HL-60 (cell line): ENCODE data around the gene CASQ2.

ENCODE experiments used
- DNase-seq, 2 experiments: peaks; one replicate each; pipeline ENCODE4 v3.0.0-alpha.2; 2010 to 2020; ENCODE audit warnings: low read depth in 1 of 2, low spot score in 1 of 2
- H3K27ac ChIP-seq: fragments of 250-450 bp; sonication (Bioruptor Pico); replicated peaks from 2 replicates; pipeline ENCODE4 v1.5.1; 2020; ENCODE audit warnings: mild to moderate bottlenecking, moderate library complexity
- H3K27me3 ChIP-seq: fragments of 250-450 bp; sonication (Bioruptor Pico); 2 replicates; pipeline ENCODE4 v1.5.1; 2021; ENCODE audit warnings: mild to moderate bottlenecking, moderate library complexity; ENCODE audit not compliant: insufficient read depth, poor library complexity, severe bottlenecking
- H3K4me3 ChIP-seq: replicated peaks from 2 replicates; pipeline ENCODE4 v1.5.1; 2011; ENCODE audit warnings: mild to moderate bottlenecking, control low read depth, low read length; ENCODE audit not compliant: insufficient read depth
- CTCF ChIP-seq: IDR thresholded peaks from one replicate; pipeline ENCODE4 v1.5.1; 2011; ENCODE audit warnings: low read length, control low read depth, inconsistent platforms; ENCODE audit not compliant: insufficient read depth
- GABPA ChIP-seq: IDR thresholded peaks from 2 replicates; pipeline ENCODE4 v1.6.1; 2012; ENCODE audit warnings: low read depth
- POLR2AphosphoS5 ChIP-seq: IDR thresholded peaks from 2 replicates; pipeline ENCODE4 v1.6.1; 2012; ENCODE audit warnings: low read depth
- REST ChIP-seq: IDR thresholded peaks from 2 replicates; pipeline ENCODE4 v1.6.1; 2012; ENCODE audit warnings: low read depth; ENCODE audit not compliant: insufficient replicate concordance
- SPI1 ChIP-seq: IDR thresholded peaks from 2 replicates; pipeline ENCODE4 v1.6.1; 2012; ENCODE audit warnings: low read depth, mild to moderate bottlenecking, borderline replicate concordance

Gene CASQ2

DNA sequence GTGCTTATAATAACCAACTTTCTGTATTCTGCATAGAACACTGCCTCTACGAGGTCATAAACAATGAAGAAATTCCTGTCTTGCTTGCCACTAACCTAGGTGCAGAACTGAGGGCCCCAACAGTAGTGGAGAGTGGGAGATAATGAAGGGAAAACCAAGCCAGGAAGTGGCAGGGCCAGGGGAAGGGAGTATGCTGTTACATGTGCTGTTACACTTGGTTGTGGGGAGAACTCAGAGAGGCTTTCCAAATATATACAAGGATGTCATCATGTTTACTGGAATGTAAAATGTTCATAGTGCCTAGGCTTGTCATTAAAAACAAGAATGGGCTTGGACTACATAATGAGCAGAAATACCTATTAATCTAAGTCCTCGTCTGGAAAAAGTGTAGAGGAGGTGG lies 41.3 kb upstream of the CASQ2 start:
- H3K27me3 ChIP-seq, result no peaks in the 10 kb centered on the region
- no peak for TF ChIP-seq REST
- no peak for TF ChIP-seq SPI1
- TF ChIP-seq CTCF, result no peak
- no peak for TF ChIP-seq POLR2AphosphoS5
- TF ChIP-seq GABPA, result no peak
- no peak for DNase-seq
- no peak overlapping the region for H3K27ac ChIP-seq
- no peak overlapping the region for H3K4me3 ChIP-seq

- Histone ChIP-seq H3K27ac (no peak overlapping the region), H3K27me3 (no peaks in the 10 kb centered on the region), H3K4me3 (no peak overlapping the region)
- no peak for TF ChIP-seq REST
- no peak for TF ChIP-seq CTCF
- no peak for TF ChIP-seq GABPA
- TF ChIP-seq SPI1, result no peak
- TF ChIP-seq POLR2AphosphoS5, result no peak
- DNase-seq, result no peak
These were observed 40.6 kb upstream of the CASQ2 start for GRCh38 chr1:115809076-115809475.

DNA sequence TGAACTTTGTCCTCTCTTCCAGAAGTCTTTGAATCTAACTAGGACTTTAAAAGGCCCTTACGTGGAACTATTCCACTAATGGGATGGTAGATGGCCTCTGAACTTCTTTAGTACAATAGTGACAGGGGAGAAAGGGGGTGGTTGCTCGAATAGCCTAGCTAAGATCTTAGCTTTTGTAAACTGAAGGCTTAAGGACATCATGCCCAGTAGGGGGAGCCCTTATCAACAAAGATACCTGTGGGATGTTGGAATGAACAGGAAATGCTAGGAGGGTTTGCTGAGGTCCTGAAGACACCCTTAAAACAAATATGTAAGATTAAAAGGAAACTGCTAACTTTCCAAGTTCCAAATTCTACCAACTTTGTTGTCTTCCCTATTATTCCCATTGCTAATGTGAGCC lies 39.2 kb upstream of the CASQ2 start:
- TF ChIP-seq SPI1, result no peak
- TF ChIP-seq GABPA, result no peak
- TF ChIP-seq REST, result no peak
- TF ChIP-seq CTCF, result peak; percentile 73
- no peaks in the 10 kb centered on the region for H3K27me3 ChIP-seq
- no peak overlapping the region for H3K4me3 ChIP-seq
- H3K27ac ChIP-seq, result no peak overlapping the region
- peak; percentile 32 to 77 for DNase-seq
